ENCODE measurements around the gene C16orf54. TPM values are rescaled to one million over a fixed set of nuclear protein-coding genes. Genes with fewer than 3 reads are reported as not detected.

C16orf54 gene
- total and polyA plus RNA-seq, 2 of the 4 experiments (the other 2 are of a cell fraction): not detected

- Histone ChIP-seq H2BK120ac (ENCODE audit: low read depth, low read length) (no peak overlapping the region), H3K79me1 (ENCODE audit: low read depth in 1 of 2, low read length in 2 of 2) (no peaks in the 10 kb centered on the region), H2AFZ (replicated peaks; ENCODE audit: low read length, poor library complexity) (no peak overlapping the region), H3K4ac (ENCODE audit: low read depth, low read length) (no peak overlapping the region), H2BK15ac (ENCODE audit: low read depth, low read length) (no peak overlapping the region), H3K23ac (ENCODE audit: low read depth, low read length) (no peak overlapping the region), H4K20me1 (ENCODE audit: insufficient read depth, low read length) (no peaks in the 10 kb centered on the region), H2AK5ac (ENCODE audit: low read depth, low read length) (no peak overlapping the region), H2BK5ac (ENCODE audit: low read depth, low read length, poor library complexity, severe bottlenecking) (no peak overlapping the region), H3K9me1 (ENCODE audit: insufficient read depth, low read length) (no peaks in the 10 kb centered on the region), H3K4me2 (ENCODE audit: low read depth, low read length) (no peak overlapping the region), H3K27me3 (ENCODE audit: control insufficient read depth, insufficient read depth, low read length) (peaks cover 13% of the 10 kb centered on the region), H4K8ac (ENCODE audit: low read depth in 2 of 2, low read length in 2 of 2) (no peak overlapping the region), H4K91ac (ENCODE audit: insufficient read depth, low read depth, low read length) (no peak overlapping the region), H2AK9ac (replicated peaks; ENCODE audit: low read depth, low read length, poor library complexity) (no peak overlapping the region), H3K14ac (replicated peaks; ENCODE audit: low read depth, low read length) (no peak overlapping the region), H3K4me1 (ENCODE audit: control insufficient read depth, insufficient read depth, low read length) (no peaks in the 10 kb centered on the region), H2BK20ac (ENCODE audit: low read depth, low read length) (no peak overlapping the region), H4K5ac (ENCODE audit: low read depth, low read length) (no peak overlapping the region), H3K9me3 (ENCODE audit: control insufficient read depth, insufficient read depth, low read length) (no peaks in the 10 kb centered on the region), H3K4me3 (ENCODE audit: insufficient read depth, low read depth, low read length) (no peak overlapping the region), H3K36me3 (ENCODE audit: control insufficient read depth, insufficient read depth, low read length) (no peaks in the 10 kb centered on the region), H3K9ac (ENCODE audit: low read depth, low read length) (no peak overlapping the region), H3K18ac (ENCODE audit: low read depth, low read length) (no peak overlapping the region), H3K27ac (ENCODE audit: insufficient read depth, low read length) (no peak overlapping the region), H3K56ac (ENCODE audit: extremely low read depth, insufficient read depth, low read length) (no peak overlapping the region)
- dilution Hi-C loops (cut with HindIII; ENCODE audit: low sequenced_read_pairs, unreplicated experiment) (no loop called here), in situ Hi-C loops (cut with MboI; ENCODE audit: low sequenced_read_pairs) (no loop called here), intact Hi-C loops (cut with micrococcal nuclease) (no loop called here)
- no peak for DNase-seq
- ChIA-PET CTCF (no interaction called here), POLR2A (ENCODE audit: unreplicated experiment) (interaction anchor here (0.6 kb wide), 1 partner anchor 24 kb away, joined by 6 read pairs; no protein-coding TSS in a partner anchor)
- ATAC-seq (ENCODE audit: low read depth): no peak
- TF ChIP-seq ELK1 (IDR thresholded peaks at IDR 0.05; ENCODE audit: borderline replicate concordance, low read depth, low read length) (no peak), USF2 (IDR thresholded peaks at IDR 0.05; ENCODE audit: low read depth, low read length) (no peak), MAZ (IDR thresholded peaks at IDR 0.05; ENCODE audit: borderline replicate concordance, low read depth, low read length) (no peak), BHLHE40 (IDR thresholded peaks at IDR 0.05; ENCODE audit: low read depth, low read length) (no peak), CHD1 (IDR thresholded peaks at IDR 0.05; ENCODE audit: low read depth, low read length) (no peak), RAD21 (IDR thresholded peaks at IDR 0.05; ENCODE audit: low read length) (no peak), NFE2L2 (IDR thresholded peaks at IDR 0.05; ENCODE audit: low read depth, low read length) (no peak)
- BruUV-seq (replicated peaks): no TSS peak
- WGBS, 2 experiments (ENCODE audit: extremely low coverage in 2 of 2, insufficient read length in 1 of 2): 93% methylated on average over 25 of the region's 30 CpGs; no CpG with 5 or more reads in 1 of the 2 experiments
These were observed 2.4 kb upstream of the C16orf54 start for GRCh38 chr16:29747947-29748759.

Measured in IMR-90 (cell line).